IMR-90 (cell line): ENCODE data around the gene NAPEPLD.

Experiments
- FOS ChIP-seq: fragments of 150-350 bp; IDR thresholded peaks from 2 replicates; pipeline ENCODE4 v1.6.1; 2016; ENCODE audit warnings: low read depth, low read length
- MXI1 ChIP-seq: IDR thresholded peaks from 2 replicates; pipeline ENCODE4 v1.6.1; 2012; ENCODE audit warnings: low read depth, mild to moderate bottlenecking, low read length, moderate library complexity, borderline replicate concordance
- POLR2A ChIP-seq: IDR thresholded peaks from 2 replicates; pipeline ENCODE4 v1.6.1; 2012; ENCODE audit warnings: mild to moderate bottlenecking, low read depth, low read length
- RAD21 ChIP-seq: IDR thresholded peaks from 2 replicates; pipeline ENCODE4 v1.6.1; 2012; ENCODE audit warnings: low read length, improper control_type of control experiment
- RFX5 ChIP-seq: IDR thresholded peaks from 2 replicates; pipeline ENCODE4 v1.8.0; 2012; ENCODE audit warnings: low read depth, mild to moderate bottlenecking, low read length, moderate library complexity
- SMC3 ChIP-seq: fragments of 150-350 bp; IDR thresholded peaks from 2 replicates; pipeline ENCODE4 v1.6.1; 2016; ENCODE audit warnings: low read depth, mild to moderate bottlenecking, antibody characterized with exemption, low read length, moderate library complexity
- USF2 ChIP-seq: fragments of 150-350 bp; IDR thresholded peaks from 2 replicates; pipeline ENCODE4 v1.6.1; 2017; ENCODE audit warnings: mild to moderate bottlenecking, antibody characterized with exemption, low read length, low read depth
- TF ChIP-seq, protein P1 (sequence below): conservative IDR thresholded peaks from 2 replicates; pipeline ENCODE4 v1.5.1; 2012; ENCODE audit warnings: mild to moderate bottlenecking, low read depth, low read length, improper control_type of control experiment

GRCh38 chr7:103148994-103149807 is at the start of gene NAPEPLD:
- TF ChIP-seq, protein P1, sequence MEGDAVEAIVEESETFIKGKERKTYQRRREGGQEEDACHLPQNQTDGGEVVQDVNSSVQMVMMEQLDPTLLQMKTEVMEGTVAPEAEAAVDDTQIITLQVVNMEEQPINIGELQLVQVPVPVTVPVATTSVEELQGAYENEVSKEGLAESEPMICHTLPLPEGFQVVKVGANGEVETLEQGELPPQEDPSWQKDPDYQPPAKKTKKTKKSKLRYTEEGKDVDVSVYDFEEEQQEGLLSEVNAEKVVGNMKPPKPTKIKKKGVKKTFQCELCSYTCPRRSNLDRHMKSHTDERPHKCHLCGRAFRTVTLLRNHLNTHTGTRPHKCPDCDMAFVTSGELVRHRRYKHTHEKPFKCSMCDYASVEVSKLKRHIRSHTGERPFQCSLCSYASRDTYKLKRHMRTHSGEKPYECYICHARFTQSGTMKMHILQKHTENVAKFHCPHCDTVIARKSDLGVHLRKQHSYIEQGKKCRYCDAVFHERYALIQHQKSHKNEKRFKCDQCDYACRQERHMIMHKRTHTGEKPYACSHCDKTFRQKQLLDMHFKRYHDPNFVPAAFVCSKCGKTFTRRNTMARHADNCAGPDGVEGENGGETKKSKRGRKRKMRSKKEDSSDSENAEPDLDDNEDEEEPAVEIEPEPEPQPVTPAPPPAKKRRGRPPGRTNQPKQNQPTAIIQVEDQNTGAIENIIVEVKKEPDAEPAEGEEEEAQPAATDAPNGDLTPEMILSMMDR = no peak
- TF ChIP-seq RAD21 (no peak), SMC3 (no peak), FOS (no peak), POLR2A (peak; percentile 65), USF2 (no peak), RFX5 (no peak), MXI1 (no peak)
